GM18870 (cell line): Measurements from ENCODE around the gene TDRD5.
"Not testable (repeated sequence)": the region's sequence is repeated elsewhere in the genome, so short reads cannot be mapped to it uniquely, and the experiment has no call there.

Experiments used
- ATAC-seq: cut with Tn5 transposase; IDR thresholded peaks from one replicate; pipeline ENCODE4 v1.9.1; 2021; ENCODE audit warnings: moderate library complexity; ENCODE audit not compliant: unreplicated experiment

The TDRD5 gene

DNA sequence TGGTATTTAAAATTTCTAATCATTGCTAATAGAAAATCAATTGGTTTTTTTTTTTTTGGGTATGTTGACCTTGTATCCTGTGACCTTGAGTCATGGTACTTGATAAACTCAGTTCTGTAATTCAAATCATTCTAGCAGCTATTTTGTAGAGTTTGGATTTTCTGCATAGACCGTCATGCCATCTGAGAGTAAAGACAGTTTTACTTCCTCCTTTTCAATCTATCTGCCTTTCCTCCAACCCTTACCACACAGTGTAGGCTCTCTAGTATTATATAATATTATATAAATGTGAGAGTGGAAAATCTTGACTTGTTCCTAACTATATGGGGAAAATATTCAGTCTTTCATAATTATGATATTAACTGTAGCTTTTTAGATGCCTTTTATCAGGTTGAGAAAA lies 7.0 kb downstream of the TDRD5 start:
- ATAC-seq, result no peak

GRCh38 chr1:179599623-179600249 lies 8.1 kb downstream of the TDRD5 start:
- ATAC-seq, result no peak

DNA sequence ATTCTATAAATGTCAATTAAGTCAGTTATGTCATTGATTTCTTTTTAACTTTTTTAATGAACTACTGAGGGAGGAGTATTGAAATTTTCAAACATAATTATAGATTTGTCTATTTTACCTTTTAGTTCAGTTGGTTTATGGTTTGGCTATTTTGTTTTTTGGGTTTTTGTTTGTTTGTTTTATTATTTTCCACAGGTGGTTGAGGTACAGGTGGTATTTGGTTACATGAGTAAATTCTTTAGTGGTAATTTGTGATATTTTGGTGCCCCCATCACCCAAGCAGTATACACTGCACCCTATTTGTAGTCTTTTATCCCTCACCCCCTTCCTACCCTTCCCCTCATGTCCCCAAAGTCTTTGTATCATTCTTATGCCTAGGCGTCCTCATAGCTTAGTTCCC lies 9.5 kb downstream of the TDRD5 start:
- ATAC-seq, result no peak

DNA sequence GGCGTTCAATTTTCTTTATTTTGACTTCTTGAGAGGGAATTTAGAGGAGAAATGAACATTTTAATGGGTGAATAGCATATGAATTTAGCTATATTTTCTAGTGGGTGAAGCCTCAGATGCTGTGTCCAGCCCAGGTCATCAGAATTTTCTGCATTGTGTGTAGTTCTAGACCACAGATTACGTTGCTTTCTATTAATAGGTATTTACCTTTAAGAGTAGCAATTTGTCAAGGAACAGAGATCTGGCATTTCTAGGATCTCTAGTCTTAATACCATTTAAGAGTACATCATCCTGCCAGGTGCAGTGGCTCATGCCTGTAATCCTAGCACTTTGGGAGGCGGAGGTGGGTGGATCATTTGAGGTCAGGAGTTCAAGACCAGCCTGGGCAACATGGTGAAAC lies 20.7 kb downstream of the TDRD5 start:
- ATAC-seq, result no peak

DNA sequence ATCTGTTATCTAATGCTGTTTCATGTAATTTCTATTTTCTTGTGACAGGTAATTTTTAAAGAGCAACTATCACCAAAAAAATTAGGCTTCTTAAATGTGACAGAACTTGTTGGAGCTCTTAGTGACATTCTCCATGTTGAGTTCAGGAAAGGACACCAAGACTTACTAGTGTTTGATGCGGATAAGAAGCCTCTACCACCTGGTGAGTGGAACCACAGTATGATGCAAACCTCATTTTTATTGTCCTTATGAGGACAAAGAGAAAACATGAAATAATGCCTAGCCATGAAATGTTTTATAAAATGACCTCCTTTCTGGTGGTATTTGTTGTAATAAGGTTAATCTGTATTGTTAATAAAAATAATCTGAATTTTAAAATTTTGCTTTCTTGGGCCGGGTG lies 39.1 kb downstream of the TDRD5 start:
- no peak for ATAC-seq

- ATAC-seq, result peak; percentile 77
Observed at GRCh38 chr1:179632868-179633267, 41.2 kb downstream of the TDRD5 start.

DNA sequence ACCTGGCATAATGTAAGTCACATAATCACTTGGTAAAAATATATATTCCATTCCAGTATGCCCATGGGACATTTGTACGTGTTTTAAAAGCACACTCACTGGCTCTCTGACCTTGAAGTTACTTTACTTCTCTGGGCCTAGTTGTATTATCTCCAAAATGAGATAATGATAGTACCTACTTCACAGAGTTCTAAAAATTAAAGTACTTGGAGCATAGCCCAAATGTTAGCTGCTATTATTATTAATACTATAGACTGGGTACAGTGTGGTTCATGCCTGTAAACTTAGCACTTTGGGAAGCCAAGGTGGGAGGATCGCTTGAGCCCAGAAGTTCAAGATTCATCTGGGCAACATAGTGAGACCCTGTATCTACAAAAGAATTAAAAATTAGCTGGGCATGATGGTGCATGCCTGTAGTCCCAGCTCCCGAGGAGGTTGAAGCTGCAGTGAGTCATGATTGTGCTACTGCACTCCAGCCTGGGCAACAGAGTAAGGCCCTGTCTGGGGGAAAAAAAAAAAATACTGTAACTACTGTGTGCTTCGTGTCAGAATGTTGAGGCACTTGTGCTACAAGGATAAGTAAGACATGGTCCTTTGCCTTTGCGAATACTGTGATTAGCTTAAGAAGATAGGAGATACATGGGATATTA lies 45.7 kb downstream of the TDRD5 start:
- ATAC-seq, result no peak

GRCh38 chr1:179661018-179661417 lies 69.4 kb downstream of the TDRD5 start:
- no peak for ATAC-seq

- ATAC-seq, result no peak
Observed at GRCh38 chr1:179663810-179664209, 72.2 kb downstream of the TDRD5 start.

GRCh38 chr1:179677882-179678281 lies 86.2 kb downstream of the TDRD5 start:
- no peak for ATAC-seq

GRCh38 chr1:179694530-179694929 lies 102.9 kb downstream of the TDRD5 start:
- ATAC-seq, result not testable (repeated sequence)

DNA sequence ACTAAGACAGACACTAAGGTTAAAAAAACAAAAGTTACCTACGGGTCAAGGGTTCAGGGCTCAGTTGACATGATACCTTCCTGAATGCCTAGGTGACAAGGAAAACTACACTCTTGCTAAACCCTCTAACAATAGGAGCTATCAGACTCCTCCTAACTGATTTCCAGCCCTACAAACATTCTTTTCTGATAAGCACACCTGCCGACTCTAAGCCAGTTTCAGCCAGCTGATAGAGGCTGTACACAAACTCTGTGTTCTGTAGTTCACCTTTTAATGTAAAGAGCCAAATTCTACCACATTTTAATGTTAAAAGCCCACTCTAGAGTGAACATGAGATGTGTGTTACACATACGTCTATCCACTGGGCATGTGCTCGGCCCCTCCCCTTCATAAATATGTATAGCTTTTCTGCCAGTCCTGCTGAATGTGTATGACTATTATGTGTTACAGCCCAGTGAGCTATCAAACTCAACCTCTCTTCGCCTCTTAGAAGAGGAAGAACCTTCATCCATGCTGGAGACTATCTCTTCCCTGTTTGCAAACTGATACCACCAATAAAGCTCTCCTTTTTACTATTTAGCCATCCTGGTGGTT lies 111.4 kb downstream of the TDRD5 start:
- ATAC-seq, result no peak

DNA sequence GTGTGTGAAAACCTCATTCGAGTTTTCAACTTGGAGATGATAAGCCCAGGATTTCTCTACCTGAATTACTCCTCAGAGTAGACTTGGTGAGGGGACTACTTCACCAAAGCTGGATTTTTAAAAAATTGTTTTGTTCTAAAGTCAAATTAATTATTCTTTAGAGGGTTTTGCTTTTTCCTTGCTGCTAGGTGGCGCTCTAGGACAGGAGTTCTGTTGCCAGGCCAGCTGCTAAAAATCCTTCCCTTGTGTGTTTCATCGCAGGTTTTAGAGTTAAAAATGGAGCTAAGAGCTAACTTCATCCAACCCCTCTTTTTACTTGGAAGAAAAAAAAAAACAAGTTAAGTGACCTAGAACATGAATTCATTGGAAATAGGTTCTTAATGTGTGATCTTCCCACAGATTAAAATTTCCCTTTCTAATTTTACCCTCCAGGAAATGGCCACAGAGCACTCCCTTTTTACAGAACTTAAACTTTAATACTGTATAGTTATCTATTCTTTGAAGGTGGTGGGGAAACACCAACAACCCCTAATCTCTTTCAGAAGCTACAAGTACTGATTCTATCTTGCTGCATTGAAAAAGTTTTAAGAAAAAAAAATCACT lies 114.8 kb downstream of the TDRD5 start:
- no peak for ATAC-seq

- no peak for ATAC-seq
Observed at GRCh38 chr1:179707406-179707805, 115.8 kb downstream of the TDRD5 start.

- ATAC-seq, result no peak
Observed at GRCh38 chr1:179708434-179709195, 117.0 kb downstream of the TDRD5 start.

GRCh38 chr1:179709841-179710329 lies 118.3 kb downstream of the TDRD5 start:
- peak; percentile 77 for ATAC-seq

- ATAC-seq, result no peak
Observed at GRCh38 chr1:179714159-179714558, 122.5 kb downstream of the TDRD5 start.

- ATAC-seq, result no peak
Observed at GRCh38 chr1:179714623-179715022, 123.0 kb downstream of the TDRD5 start.

GRCh38 chr1:179719272-179719671 lies 127.6 kb downstream of the TDRD5 start:
- no peak for ATAC-seq

- ATAC-seq, result no peak
Observed at GRCh38 chr1:179728271-179728670, 136.6 kb downstream of the TDRD5 start.

- no peak for ATAC-seq
Observed at GRCh38 chr1:179729881-179730280, 138.2 kb downstream of the TDRD5 start.
